Measurements from ENCODE around the gene EEIG1.

GRCh38 chr9:127960410-127961154 is 20.2 kb downstream of the EEIG1 start:
- TF ChIP-seq POLR2AphosphoS5 (IDR thresholded peaks at IDR 0.05; ENCODE audit: low read depth, low read length) (no peak), SIN3A (IDR thresholded peaks at IDR 0.05; ENCODE audit: borderline replicate concordance, insufficient read depth, low read length) (no peak)
